CD1c-positive myeloid dendritic cell (primary cell): ENCODE measurements around the gene CEACAM18.
"Not testable (repeated sequence)": the region's sequence is repeated elsewhere in the genome, so short reads cannot be mapped to it uniquely, and the experiment has no call there.

Experiments used
- DNase-seq: peaks from one replicate; pipeline ENCODE4 v3.0.0-alpha.2; 2016; ENCODE audit errors: extremely low spot score

The CEACAM18 gene

DNA sequence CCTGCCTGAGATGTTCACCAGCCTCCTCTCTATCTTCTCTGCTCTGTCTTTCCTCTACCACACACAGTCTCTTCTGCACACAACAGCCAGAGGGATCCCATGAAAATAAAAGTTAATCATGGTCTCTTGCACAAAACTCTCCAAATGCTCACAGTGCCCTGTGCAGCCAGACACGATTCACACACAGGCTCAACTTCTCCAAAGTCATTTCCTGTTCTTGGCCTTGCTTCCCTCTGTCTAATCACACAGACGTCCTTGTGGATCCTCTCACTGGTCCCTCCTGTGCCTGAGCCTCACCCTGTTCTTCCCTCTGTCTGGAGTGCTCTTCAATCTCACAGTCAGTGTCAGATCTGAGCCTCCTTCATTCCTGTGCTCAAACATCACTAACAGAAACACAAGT, 15.4 kb downstream of the CEACAM18 start:
- peak; percentile 66 for DNase-seq

GRCh38 chr19:51497666-51498065, 19.3 kb downstream of the CEACAM18 start:
- no peak for DNase-seq

DNA sequence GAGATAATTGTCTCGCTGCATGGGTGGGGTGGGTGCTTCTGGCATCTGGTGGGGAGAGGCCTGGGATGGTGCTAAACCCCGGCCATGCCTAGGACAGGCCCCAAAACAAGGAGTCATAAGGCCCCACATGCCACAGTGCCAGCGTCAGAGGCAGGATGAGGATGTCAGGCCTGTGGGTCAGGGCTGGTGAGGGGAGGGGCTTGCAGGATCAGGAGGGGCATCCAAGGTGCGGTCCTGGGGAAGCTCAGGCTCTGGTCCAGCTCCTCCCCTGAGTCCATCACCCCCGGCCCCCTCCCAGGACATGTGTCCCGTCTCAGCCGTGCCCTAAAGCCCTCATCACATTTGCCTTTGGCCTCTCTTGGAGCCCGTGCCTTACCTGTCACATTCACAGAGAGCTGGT, 22.6 kb downstream of the CEACAM18 start:
- DNase-seq = not testable (repeated sequence)

GRCh38 chr19:51501594-51502263, 23.4 kb downstream of the CEACAM18 start, which contains the start of gene SIGLEC12:
Gene SIGLEC12, minus strand, starts transcription at chr19:51501800. Its CDS starts 67 bp downstream, at chr19:51501733.
- DNase-seq = peak; percentile 92

GRCh38 chr19:51503286-51503817, 25.0 kb downstream of the CEACAM18 start:
- peak; percentile 84 for DNase-seq

GRCh38 chr19:51503896-51504295, 25.6 kb downstream of the CEACAM18 start:
- DNase-seq = peak; percentile 58

- no peak for DNase-seq
These were observed 27.6 kb downstream of the CEACAM18 start for GRCh38 chr19:51505904-51506303.

GRCh38 chr19:51507192-51507591, 28.9 kb downstream of the CEACAM18 start:
- peak; percentile 76 for DNase-seq

- DNase-seq = peak; percentile 58
These were observed 29.3 kb downstream of the CEACAM18 start for GRCh38 chr19:51507640-51508058.

DNA sequence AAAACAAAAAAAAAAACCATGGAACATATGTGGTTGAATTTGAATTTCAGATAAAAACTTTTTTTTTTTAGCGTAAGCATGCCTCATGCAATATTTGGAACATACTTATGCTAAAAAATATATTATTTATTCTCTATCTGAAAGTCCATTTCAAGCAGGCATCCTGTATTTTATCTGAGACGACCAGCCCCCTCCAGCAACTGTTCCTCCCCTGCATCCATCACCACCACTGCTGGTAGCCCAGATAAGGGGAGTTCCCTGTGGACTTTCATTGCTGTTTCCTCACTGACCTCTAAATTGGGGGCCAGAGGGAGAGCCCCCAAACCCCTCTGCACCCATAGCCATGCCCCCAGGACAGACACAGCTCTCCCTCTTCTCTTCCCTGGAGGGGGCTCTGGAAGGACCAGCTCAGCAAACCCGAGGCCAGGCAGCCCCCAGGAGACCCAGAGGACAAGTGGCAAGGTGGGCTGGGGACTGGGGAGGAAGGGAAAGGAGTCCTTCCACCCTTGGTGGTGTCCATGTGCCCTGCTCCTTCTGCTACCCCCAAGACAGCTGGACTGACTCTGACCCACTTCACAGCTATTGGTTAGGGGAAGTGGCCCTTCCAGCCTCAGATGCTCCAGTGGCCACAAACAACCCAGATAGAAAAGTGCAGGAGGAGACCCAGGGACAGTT, 29.9 kb downstream of the CEACAM18 start:
- DNase-seq = peak; percentile 24

GRCh38 chr19:51509823-51510660, 31.7 kb downstream of the CEACAM18 start:
- peak; percentile 71 for DNase-seq

- DNase-seq = peak; percentile 22
These were observed 33.0 kb downstream of the CEACAM18 start for GRCh38 chr19:51511353-51511752.

DNA sequence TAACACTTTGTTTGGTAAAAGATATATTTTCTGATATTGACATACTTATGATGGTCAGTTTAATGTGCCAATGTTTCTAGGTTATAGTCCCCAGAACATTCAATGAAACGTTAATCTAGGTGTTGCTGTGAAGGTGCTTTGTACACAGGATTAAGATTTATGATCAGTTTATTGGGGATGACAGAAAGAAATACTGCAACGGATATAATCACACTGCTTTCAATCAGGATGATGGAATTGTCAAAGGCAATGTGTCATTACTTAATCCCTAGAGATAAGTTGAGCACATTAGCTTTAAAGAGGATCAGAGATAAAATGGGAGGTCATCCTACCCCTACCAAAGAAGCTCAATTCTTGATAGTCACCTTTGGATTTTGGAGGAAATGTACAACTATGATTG, 35.6 kb downstream of the CEACAM18 start:
- no peak for DNase-seq

DNA sequence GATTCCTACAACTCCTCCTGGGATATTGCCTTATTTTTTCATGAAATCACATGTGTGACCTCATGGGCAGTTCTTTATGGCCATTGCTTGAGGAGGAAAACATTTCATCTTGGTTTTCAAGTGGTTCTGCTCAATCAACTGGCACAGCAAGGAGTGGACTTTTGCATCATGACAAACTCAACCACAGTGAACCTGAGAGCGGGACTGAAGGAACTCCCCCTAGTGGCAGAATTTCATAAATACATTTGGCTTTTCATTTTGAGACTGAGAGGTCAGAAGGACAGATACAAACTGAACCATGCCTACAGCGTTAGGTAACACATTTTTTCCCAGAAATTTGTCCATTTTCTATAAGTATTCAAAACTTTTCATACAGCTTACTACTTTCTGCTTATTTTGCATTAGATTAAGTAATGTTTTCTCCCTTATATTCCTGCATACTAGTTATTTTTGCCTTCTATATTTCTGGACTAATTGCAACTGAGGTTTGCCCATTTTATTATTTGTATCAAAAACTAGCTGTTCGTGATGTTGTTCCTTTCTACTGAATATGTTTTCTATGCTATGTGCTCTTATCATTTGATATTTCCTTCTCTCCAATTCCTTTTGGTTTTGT, 36.6 kb downstream of the CEACAM18 start:
- peak; percentile 85 for DNase-seq

GRCh38 chr19:51520728-51521127, 42.4 kb downstream of the CEACAM18 start:
- DNase-seq = no peak

DNA sequence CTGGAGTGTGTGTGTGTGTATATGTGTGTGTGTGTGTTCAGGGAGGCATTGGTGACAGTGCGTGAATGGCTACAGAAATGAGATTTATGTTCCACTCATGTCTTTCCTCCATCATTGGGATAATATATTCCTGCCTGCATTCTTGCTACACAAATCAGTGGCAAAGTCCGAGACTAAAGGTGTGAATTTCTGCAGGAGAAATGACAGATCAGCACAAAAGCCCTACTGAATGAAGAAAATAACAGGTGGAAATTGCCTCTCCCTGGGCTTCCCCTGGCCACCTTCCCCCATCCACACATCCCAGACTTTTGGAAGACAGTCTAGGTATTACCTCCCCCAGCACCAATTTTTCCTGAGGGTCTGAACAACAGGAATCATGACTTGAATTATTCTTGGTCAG, 43.0 kb downstream of the CEACAM18 start:
- DNase-seq = no peak

DNA sequence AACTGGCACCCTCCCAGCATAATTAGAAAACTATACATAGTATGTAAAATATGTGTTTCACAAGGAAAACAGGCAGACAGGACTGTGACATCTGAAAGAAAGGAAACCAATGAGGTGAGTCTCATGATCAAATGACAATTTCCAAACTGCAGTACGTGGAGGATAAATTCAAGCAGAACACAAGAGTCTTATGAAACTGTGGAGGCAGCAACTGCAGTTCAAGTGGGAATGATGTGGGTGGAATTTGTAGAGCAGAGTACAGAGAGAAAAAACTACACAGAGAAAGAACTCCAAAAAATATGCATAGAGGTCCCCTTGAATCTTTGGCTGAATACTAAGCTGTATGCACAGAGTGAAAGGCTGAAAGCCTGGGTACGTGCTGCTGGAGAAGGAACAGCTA, 43.4 kb downstream of the CEACAM18 start:
- no peak for DNase-seq

DNA sequence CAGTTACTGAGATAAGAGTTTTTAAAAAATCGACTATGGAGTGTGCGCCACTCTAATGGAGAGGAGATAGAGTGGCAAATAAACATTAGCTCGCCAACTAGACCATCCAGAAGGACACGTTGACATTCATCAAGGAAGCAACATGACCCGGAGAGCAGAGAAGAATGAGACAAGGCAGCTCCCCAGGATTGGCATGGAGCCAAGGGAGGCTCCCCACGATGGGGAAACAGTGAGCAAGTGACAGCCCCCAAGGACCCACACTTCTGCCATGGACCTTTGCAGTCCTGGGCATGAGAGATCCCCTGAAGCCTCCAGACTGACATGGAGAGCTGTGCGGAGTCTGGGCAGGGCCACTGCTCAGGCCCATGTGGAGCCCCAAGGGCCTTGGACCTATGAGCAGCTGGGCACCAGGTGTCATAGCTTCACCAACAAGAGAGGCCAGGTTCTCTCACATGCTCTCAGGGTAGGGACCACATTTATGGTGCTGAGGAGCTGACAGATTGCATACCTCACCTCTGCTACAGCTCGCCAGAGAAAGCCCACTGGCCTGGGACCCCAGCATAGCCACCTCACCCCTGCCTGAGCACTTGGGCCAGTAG, 46.4 kb downstream of the CEACAM18 start:
- no peak for DNase-seq

DNA sequence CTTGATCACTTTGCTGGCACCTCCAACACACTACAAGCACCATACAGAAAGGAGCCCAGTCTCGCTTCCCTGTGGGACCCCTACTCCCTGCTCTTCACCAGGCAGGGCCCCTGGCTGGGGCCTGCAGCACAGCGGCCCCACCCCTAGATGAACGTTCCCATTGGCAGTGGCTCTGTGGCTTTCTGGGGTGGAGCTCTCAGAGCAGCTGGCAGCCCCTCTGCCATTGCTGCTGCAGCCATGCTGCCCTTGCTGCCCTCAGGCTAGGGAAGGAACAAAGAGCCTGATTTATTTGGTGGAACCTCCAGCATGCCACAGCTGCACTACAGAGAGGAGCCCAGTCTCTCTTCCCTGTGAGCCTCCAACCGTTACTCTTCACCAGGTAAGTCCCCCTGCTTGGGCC, 47.3 kb downstream of the CEACAM18 start:
- no peak for DNase-seq

GRCh38 chr19:51529301-51529700, 51.0 kb downstream of the CEACAM18 start:
- no peak for DNase-seq

- no peak for DNase-seq
These were observed 52.3 kb downstream of the CEACAM18 start for GRCh38 chr19:51530616-51531015.
